GM12878 (cell line): Measurements from ENCODE around the gene BECN2. TPM values are rescaled to one million over a fixed set of nuclear protein-coding genes. Genes with fewer than 3 reads are reported as not detected.
A peak's percentile ranks its signal among the peaks of the same experiment; 100 is the strongest.

ENCODE experiments used
- ATAC-seq: fragments of 200-7000 bp; cut with Tn5 transposase; 3 replicates; pipeline ENCODE4 v1.9.1; 2020; ENCODE audit warnings: mild to moderate bottlenecking, moderate library complexity
- BruUV-seq: library from RNA; stranded (reverse); fragments of 400-500 nt; replicated peaks from 2 replicates; lab custom pipeline; 2021; lab: Mats Ljungman, UMichigan
- CTCF ChIA-PET: fragments of 300-600 bp; sonication (Branson Sonifier 250); formaldehyde crosslinking; extraction: SDS; loops from one replicate; lab custom pipeline; 2021; ENCODE audit warnings: inconsistent platforms; lab: Yijun Ruan, JAX
- POLR2A ChIA-PET: fragments of 350-600 bp; formaldehyde crosslinking; extraction: SDS; loops from one replicate; lab custom pipeline; 2021; ENCODE audit warnings: inconsistent platforms; lab: Charles Lee
- RAD21 ChIA-PET: fragments of 300-600 bp; sonication (Branson Sonifier 250); formaldehyde crosslinking; loops from one replicate; lab custom pipeline; 2023; ENCODE audit warnings: antibody characterized with exemption; ENCODE audit not compliant: unreplicated experiment; lab: Charles Lee
- SMC1A ChIA-PET: fragments of 300-600 bp; sonication (Branson Sonifier 250); formaldehyde crosslinking; loops from one replicate; lab custom pipeline; 2023; ENCODE audit not compliant: unreplicated experiment, uncharacterized antibody; lab: Charles Lee
- DNase-seq: peaks from one replicate; pipeline ENCODE4 v3.0.0-alpha.2; 2011; ENCODE audit warnings: low read depth, low spot score
- FAIRE-seq: peaks from 3 replicates; lab custom pipeline; 2011; peaks lifted over from hg19 to GRCh38; lab: Jason Lieb, UNC
- H2AFZ ChIP-seq: 2 replicates; pipeline ENCODE4 v1.6.0; 2011; ENCODE audit warnings: low read depth, low read length, control low read depth; ENCODE audit not compliant: control insufficient read depth
- H3K27ac ChIP-seq: 2 replicates; pipeline ENCODE4 v1.5.1; 2011; ENCODE audit warnings: control low read depth; ENCODE audit not compliant: control insufficient read depth, insufficient read depth
- H3K27me3 ChIP-seq, 2 experiments: replicated peaks in 1 of 2; 2 replicates each; pipeline versions ENCODE4 v1.6.0 to v1.6.1; 2011; ENCODE audit warnings: low read length in 1 of 2; ENCODE audit not compliant: control insufficient read depth in 2 of 2, insufficient read depth in 2 of 2
- H3K36me3 ChIP-seq, 2 experiments: 2 replicates each; pipeline ENCODE4 v1.5.1; 2011; ENCODE audit warnings: low read length in 1 of 2; ENCODE audit not compliant: control insufficient read depth in 2 of 2, insufficient read depth in 2 of 2
- H3K4me1 ChIP-seq: 2 replicates; pipeline ENCODE4 v1.6.1; 2011; ENCODE audit warnings: mild to moderate bottlenecking, low read length, moderate library complexity, mixed read lengths; ENCODE audit not compliant: control insufficient read depth, insufficient read depth
- H3K4me2 ChIP-seq: 2 replicates; pipeline ENCODE4 v1.6.0; 2011; ENCODE audit warnings: control low read depth; ENCODE audit not compliant: control insufficient read depth, insufficient read depth
- H3K4me3 ChIP-seq: fragments of 200-600 bp; sonication (generic); 2 replicates; pipeline ENCODE4 v1.5.1; 2016
- H3K79me2 ChIP-seq: 2 replicates; pipeline ENCODE4 v1.6.0; 2011; ENCODE audit warnings: low read length; ENCODE audit not compliant: control insufficient read depth, insufficient read depth
- H3K9ac ChIP-seq: 2 replicates; pipeline ENCODE4 v1.8.0; 2011; ENCODE audit warnings: low read length, control low read depth, mixed read lengths; ENCODE audit not compliant: control insufficient read depth, insufficient read depth
- H3K9me3 ChIP-seq: replicated peaks from 3 replicates; pipeline ENCODE4 v1.5.1; 2011; ENCODE audit warnings: mild to moderate bottlenecking, low read length; ENCODE audit not compliant: control insufficient read depth, insufficient read depth
- H4K20me1 ChIP-seq: 2 replicates; pipeline ENCODE4 v1.6.0; 2011; ENCODE audit not compliant: control insufficient read depth, insufficient read depth
- CTCF ChIP-seq, 3 experiments: IDR thresholded peaks in 2 of 3; conservative IDR thresholded peaks in 1 of 3; 2 replicates each; pipeline ENCODE4 v1.5.1; 2011; ENCODE audit warnings: low read depth in 3 of 3, low read length in 3 of 3, mild to moderate bottlenecking in 3 of 3, control low read depth in 2 of 3, moderate library complexity in 2 of 3, inconsistent platforms in 1 of 3, mixed read lengths in 1 of 3; ENCODE audit not compliant: control insufficient read depth in 2 of 3, insufficient read depth in 1 of 3; ENCODE audit errors: extremely low read depth in 1 of 3
- RAD21 ChIP-seq: IDR thresholded peaks from 2 replicates; pipeline ENCODE4 v1.6.1; 2011; ENCODE audit warnings: mild to moderate bottlenecking, low read depth, low read length, moderate library complexity; ENCODE audit not compliant: insufficient read depth
- RFX5 ChIP-seq: IDR thresholded peaks from 2 replicates; pipeline ENCODE4 v1.6.1; 2011; ENCODE audit warnings: low read depth, low read length, improper control_type of control experiment
- SMC3 ChIP-seq: IDR thresholded peaks from 2 replicates; pipeline ENCODE4 v1.6.1; 2011; ENCODE audit warnings: low read length, improper control_type of control experiment, borderline replicate concordance
- YY1 ChIP-seq: IDR thresholded peaks from 2 replicates; pipeline ENCODE4 v1.6.1; 2011; ENCODE audit warnings: low read depth, mild to moderate bottlenecking, low read length
- ZBTB11 ChIP-seq: fragments of 450-650 bp; formaldehyde crosslinking; IDR thresholded peaks from 2 replicates; pipeline ENCODE4 v1.5.0; 2022; ENCODE audit warnings: mild to moderate bottlenecking, missing genetic modification characterization
- ZNF592 ChIP-seq: fragments of 450-650 bp; IDR thresholded peaks from 2 replicates; pipeline ENCODE4 v1.6.1; 2017; ENCODE audit warnings: mild to moderate bottlenecking, moderate library complexity
- WGBS: methylation state at CpG from one replicate; pipeline ENCODE4 v1.1.6; 2016; ENCODE audit warnings: low lambda C conversion rate; ENCODE audit not compliant: insufficient replicate concordance, insufficient coverage; ENCODE audit errors: missing lambda C conversion rate; 5-methylcytosine and 5-hydroxymethylcytosine counted together
- in situ Hi-C: fragments of 300-500 bp; cut with MboI; formaldehyde crosslinking; loops from 9 replicates; pipeline ENCODE4 v1.14.3; 2018; ENCODE audit warnings: mixed read lengths
- intact Hi-C: fragments of 100-400 bp; cut with micrococcal nuclease; formaldehyde crosslinking; loops from one replicate; pipeline ENCODE4 v1.14.2; 2022; ENCODE audit not compliant: unreplicated experiment
- polyA plus RNA-seq, 11 experiments: library from polyadenylated mRNA; depleted of rRNA in 4 of 11; unstranded in 6 of 11; stranded (reverse) in 5 of 11; fragments of >200 nt; fragmentation: Nextera tagmentation in 4 of 11; fragmentation: Illumina TruSeq in 1 of 11; extraction: Ambion mirVana in 4 of 11; extraction: Trizol in 1 of 11; gene quantifications; 1 replicate in 1 of 11; 2 replicates in 10 of 11; pipeline versions ENCODE4 v1.2.1 to v1.2.3, GENCODE V29; 2011 to 2016; ENCODE audit warnings: inconsistent platforms in 2 of 11, missing spikeins in 2 of 11, low read depth in 1 of 11
- total RNA-seq, 4 experiments: library from RNA; depleted of rRNA in 3 of 4; stranded (reverse); fragments of >200 nt in 3 of 4; fragmentation: Illumina TruSeq in 1 of 4; extraction: Trizol in 1 of 4; gene quantifications; 2 replicates each; pipeline versions ENCODE4 v1.2.1 to v1.2.3, GENCODE V29; 2013 to 2021

BECN2 gene
- total and polyA plus RNA-seq, 10 of the 15 experiments (the other 5 are each of a cell fraction or from before 2014, with no cell fraction given), result not detected

- CTCF ChIA-PET, result interaction anchor here (0.7 to 4.3 kb wide), 14 partner anchors 8 to 374 kb away, joined by 3 to 36 read pairs (median 4); partner anchors contain the start of gene MAP1LC3C
- WGBS, result 44% methylated on average over 10 of the region's 10 CpGs
- in situ Hi-C loops, result no loop called here
- no peak overlapping the region for H2AFZ ChIP-seq
- TF ChIP-seq SMC3 (peak; percentile 58), YY1 (0 out of 2 replicates have a peak, but pooled peaks have one; percentile 17), RAD21 (peak; percentile 51), ZBTB11 (CRISPR knock-in tag) (no peak), RFX5 (no peak), CTCF (IDR thresholded peaks at IDR 0.05 in 2 of 3, conservative IDR thresholded peaks at IDR 0.05 in 1 of 3; ENCODE audit: control insufficient read depth in 2 of 3, extremely low read depth in 1 of 3, insufficient read depth in 1 of 3, low read depth in 3 of 3, low read length in 3 of 3) (peak; percentile 45 to 52 (median 52); a peak in 5 of 6 replicates), ZNF592 (no peak)
- POLR2A ChIA-PET, result interaction anchor here (0.6 kb wide), 1 partner anchor 43 kb away, joined by 5 read pairs; no protein-coding TSS in a partner anchor
- no peaks in the 10 kb centered on the region for H3K4me1 ChIP-seq
- no peak overlapping the region for H3K4me2 ChIP-seq
- intact Hi-C loops, result loop anchor here (1.0 kb wide), 1 partner anchor 89 kb away; no protein-coding TSS in a partner anchor
- no peaks in the 10 kb centered on the region for H3K9me3 ChIP-seq
- H3K27me3 ChIP-seq, result no peaks in the 10 kb centered on the region
- no TSS peak for BruUV-seq
- no peak overlapping the region for H3K9ac ChIP-seq
- RAD21 ChIA-PET, result interaction anchor here (0.9 to 3.1 kb wide), 6 partner anchors 9 to 375 kb away, joined by 3 to 14 read pairs (median 8); partner anchors contain the start of gene MAP1LC3C
- no peak for DNase-seq
- ATAC-seq, result peak; percentile 19; the same call in 1 of the 3 replicates
- peak; percentile 41 for FAIRE-seq
- no peak overlapping the region for H3K4me3 ChIP-seq
- SMC1A ChIA-PET, result interaction anchor here (0.9 to 2.7 kb wide), 8 partner anchors 9 to 430 kb away, joined by 3 to 13 read pairs (median 4); partner anchors contain the start of gene MAP1LC3C
- H4K20me1 ChIP-seq, result no peaks in the 10 kb centered on the region
- H3K36me3 ChIP-seq, result no peaks in the 10 kb centered on the region
- no peak overlapping the region for H3K27ac ChIP-seq
- H3K79me2 ChIP-seq, result no peaks in the 10 kb centered on the region
These were observed 28.2 kb downstream of the BECN2 start for GRCh38 chr1:241985787-241986186.
